RWPE1 (cell line): ENCODE data around the gene PCOLCE2.

Source experiments
- CTCF ChIA-PET: fragments of 350-600 bp; sonication (Branson Sonifier 250); formaldehyde crosslinking; extraction: SDS; loops from one replicate; lab custom pipeline; 2021; lab: Yijun Ruan, JAX
- POLR2A ChIA-PET: fragments of 400-600 bp; formaldehyde crosslinking; extraction: SDS; loops from one replicate; lab custom pipeline; 2020; ENCODE audit warnings: antibody characterized with exemption; ENCODE audit not compliant: low non-redundant PET; lab: Yijun Ruan, JAX
- DNase-seq: peaks from one replicate; pipeline ENCODE4 v3.0.0; 2012; ENCODE audit warnings: low spot score
- H3K27ac ChIP-seq: fragments of 450-650 bp; 2 replicates; pipeline ENCODE4 v1.5.1; 2017
- CTCF ChIP-seq: fragments of 450-650 bp; conservative IDR thresholded peaks from 2 replicates; pipeline ENCODE4 v1.5.1; 2017; ENCODE audit warnings: low read depth, mild to moderate bottlenecking

The PCOLCE2 gene

GRCh38 chr3:142909282-142909681 is 20.4 kb upstream of the PCOLCE2 start:
- CTCF ChIA-PET, result no interaction called here
- POLR2A ChIA-PET, result interaction anchor here (0.7 kb wide), 1 partner anchor 1282 kb away, joined by 3 read pairs; no protein-coding TSS in a partner anchor
- no peak for TF ChIP-seq CTCF
- DNase-seq, result no peak
- no peak overlapping the region for H3K27ac ChIP-seq

- no peak for DNase-seq
- ChIA-PET POLR2A (no interaction called here), CTCF (no interaction called here)
- H3K27ac ChIP-seq, result no peak overlapping the region
- no peak for TF ChIP-seq CTCF
These were observed 19.1 kb upstream of the PCOLCE2 start for GRCh38 chr3:142907996-142908395.

- DNase-seq, result peak; percentile 13
- POLR2A ChIA-PET, result no interaction called here
- CTCF ChIA-PET, result interaction anchor here (0.6 to 1.0 kb wide), 2 partner anchors 76 to 223 kb away, joined by 3 to 6 read pairs; no protein-coding TSS in a partner anchor
- no peak for TF ChIP-seq CTCF
- no peak overlapping the region for H3K27ac ChIP-seq
These were observed 16.0 kb upstream of the PCOLCE2 start for GRCh38 chr3:142904639-142905436.

GRCh38 chr3:142902356-142902755 is 13.5 kb upstream of the PCOLCE2 start:
- ChIA-PET CTCF (interaction anchor here (1.5 kb wide), 1 partner anchor 74 kb away, joined by 7 read pairs; no protein-coding TSS in a partner anchor), POLR2A (no interaction called here)
- H3K27ac ChIP-seq, result no peak overlapping the region
- DNase-seq, result no peak
- no peak for TF ChIP-seq CTCF

GRCh38 chr3:142898346-142899213 is 9.7 kb upstream of the PCOLCE2 start:
- no peak for DNase-seq
- CTCF ChIA-PET, result no interaction called here
- no peak for TF ChIP-seq CTCF
- H3K27ac ChIP-seq, result no peak overlapping the region
- POLR2A ChIA-PET, result no interaction called here

GRCh38 chr3:142897807-142898206 is 8.9 kb upstream of the PCOLCE2 start:
- CTCF ChIA-PET, result interaction anchor here (0.6 kb wide), 1 partner anchor 31 kb away, joined by 3 read pairs; no protein-coding TSS in a partner anchor
- POLR2A ChIA-PET, result no interaction called here
- no peak for TF ChIP-seq CTCF
- H3K27ac ChIP-seq, result no peak overlapping the region
- DNase-seq, result no peak
